Karpas-422 (cell line): ENCODE data around the gene CDK6. TPM values are rescaled to one million over a fixed set of nuclear protein-coding genes. Genes with fewer than 3 reads are reported as not detected.

Experiments used
- DNase-seq: peaks from one replicate; pipeline ENCODE4 v3.0.0-alpha.2; 2015
- H2AFZ ChIP-seq: fragments of 200-600 bp; sonication (generic); 2 replicates; pipeline ENCODE4 v1.6.1; 2014; ENCODE audit warnings: antibody characterized with exemption, low read length, mixed read lengths
- H3K27ac ChIP-seq: fragments of 200-600 bp; sonication (generic); 2 replicates; pipeline ENCODE4 v1.5.1; 2014; ENCODE audit warnings: mild to moderate bottlenecking, low read length, moderate library complexity
- H3K27me3 ChIP-seq: fragments of 200-600 bp; sonication (generic); 2 replicates; pipeline ENCODE4 v1.6.1; 2014; ENCODE audit warnings: low read length, mixed read lengths
- H3K36me3 ChIP-seq: fragments of 200-600 bp; sonication (generic); 2 replicates; pipeline ENCODE4 v1.6.1; 2014; ENCODE audit warnings: low read length, mixed read lengths; ENCODE audit not compliant: insufficient read depth
- H3K4me1 ChIP-seq: fragments of 200-600 bp; sonication (generic); 2 replicates; pipeline ENCODE4 v1.6.1; 2014; ENCODE audit warnings: mild to moderate bottlenecking, low read length, mixed read lengths
- H3K4me2 ChIP-seq: fragments of 200-600 bp; sonication (generic); 2 replicates; pipeline ENCODE4 v1.6.1; 2014; ENCODE audit warnings: low read length, low read depth, mild to moderate bottlenecking; ENCODE audit not compliant: poor library complexity, severe bottlenecking
- H3K4me3 ChIP-seq: fragments of 200-600 bp; sonication (generic); 2 replicates; pipeline ENCODE4 v1.5.1; 2014; ENCODE audit warnings: mild to moderate bottlenecking, antibody characterized with exemption, low read length, mixed read lengths
- H3K79me2 ChIP-seq: fragments of 200-600 bp; sonication (generic); 2 replicates; pipeline ENCODE4 v1.6.1; 2014; ENCODE audit warnings: mild to moderate bottlenecking, low read length, mixed read lengths
- H3K9ac ChIP-seq: fragments of 200-600 bp; sonication (generic); 2 replicates; pipeline ENCODE4 v1.6.0; 2014; ENCODE audit warnings: low read length
- H3K9me2 ChIP-seq: fragments of 200-600 bp; sonication (generic), shearing (Covaris generic); replicated peaks from 2 replicates; pipeline ENCODE4 v1.6.0; 2014; ENCODE audit warnings: mild to moderate bottlenecking, low read length, moderate library complexity; ENCODE audit not compliant: insufficient read depth
- H3K9me3 ChIP-seq: fragments of 300-700, 200-600 bp; sonication (generic); 2 replicates; pipeline ENCODE4 v1.6.1; 2014; ENCODE audit warnings: low read length, mixed read lengths
- H4K20me1 ChIP-seq: fragments of 200-600 bp; sonication (generic); 2 replicates; pipeline ENCODE4 v1.6.1; 2014; ENCODE audit warnings: mild to moderate bottlenecking, antibody characterized with exemption, low read length, low read depth; ENCODE audit not compliant: insufficient read depth
- total RNA-seq: library from RNA; depleted of rRNA; stranded (reverse); fragments of >200 nt; shearing (Covaris generic); gene quantifications from 2 replicates; pipeline ENCODE4 v1.2.3, GENCODE V29; 2014; ENCODE audit warnings: low replicate concordance

The CDK6 gene
- total RNA-seq, 1 experiment from 2014 or later, result 65.1 TPM

- Histone ChIP-seq H3K27me3 (no peaks in the 10 kb centered on the region), H3K9ac (no peak overlapping the region), H3K9me2 (no peaks in the 10 kb centered on the region), H3K4me3 (no peak overlapping the region), H3K79me2 (peaks cover 74% of the 10 kb centered on the region), H3K36me3 (peaks cover 5% of the 10 kb centered on the region; the same call in 1 of the 2 replicates), H4K20me1 (no peaks in the 10 kb centered on the region), H3K4me1 (peaks cover 4% of the 10 kb centered on the region; the same call in 1 of the 2 replicates), H2AFZ (no peak overlapping the region), H3K4me2 (no peak overlapping the region), H3K27ac (no peak overlapping the region), H3K9me3 (no peaks in the 10 kb centered on the region)
- DNase-seq, result no peak
These were observed 57.4 kb downstream of the CDK6 start for GRCh38 chr7:92778972-92779371.

GRCh38 chr7:92777993-92778392 lies 58.4 kb downstream of the CDK6 start:
- Histone ChIP-seq H3K27ac (no peak overlapping the region), H3K36me3 (peaks cover 5% of the 10 kb centered on the region; the same call in 1 of the 2 replicates), H3K9me3 (no peaks in the 10 kb centered on the region), H2AFZ (no peak overlapping the region), H3K79me2 (peaks cover 71% of the 10 kb centered on the region), H4K20me1 (no peaks in the 10 kb centered on the region), H3K27me3 (no peaks in the 10 kb centered on the region), H3K4me3 (no peak overlapping the region), H3K4me2 (no peak overlapping the region), H3K4me1 (peaks cover 4% of the 10 kb centered on the region; the same call in 1 of the 2 replicates), H3K9ac (no peak overlapping the region), H3K9me2 (no peaks in the 10 kb centered on the region)
- no peak for DNase-seq

GRCh38 chr7:92773808-92774207 lies 62.6 kb downstream of the CDK6 start:
- Histone ChIP-seq H3K9me3 (no peaks in the 10 kb centered on the region), H3K9ac (no peak overlapping the region), H3K27ac (no peak overlapping the region), H2AFZ (no peak overlapping the region), H3K4me3 (no peak overlapping the region), H4K20me1 (no peaks in the 10 kb centered on the region), H3K27me3 (no peaks in the 10 kb centered on the region), H3K36me3 (peaks cover 5% of the 10 kb centered on the region; the same call in 1 of the 2 replicates), H3K4me1 (peaks cover 5% of the 10 kb centered on the region), H3K4me2 (no peak overlapping the region), H3K9me2 (no peaks in the 10 kb centered on the region), H3K79me2 (peaks cover 59% of the 10 kb centered on the region)
- no peak for DNase-seq

GRCh38 chr7:92769844-92770243 lies 66.5 kb downstream of the CDK6 start:
- Histone ChIP-seq H3K4me3 (no peak overlapping the region), H3K9ac (no peak overlapping the region), H3K4me1 (peaks cover 8% of the 10 kb centered on the region), H3K36me3 (no peaks in the 10 kb centered on the region), H3K4me2 (no peak overlapping the region), H2AFZ (no peak overlapping the region), H3K9me2 (no peaks in the 10 kb centered on the region), H3K27ac (no peak overlapping the region), H3K27me3 (no peaks in the 10 kb centered on the region), H3K9me3 (no peaks in the 10 kb centered on the region), H4K20me1 (no peaks in the 10 kb centered on the region), H3K79me2 (peaks cover 79% of the 10 kb centered on the region)
- no peak for DNase-seq

GRCh38 chr7:92769394-92769699 lies 67.0 kb downstream of the CDK6 start:
- no peaks in the 10 kb centered on the region for H3K9me3 ChIP-seq
- H3K4me3 ChIP-seq, result no peak overlapping the region
- H4K20me1 ChIP-seq, result no peaks in the 10 kb centered on the region
- H3K9ac ChIP-seq, result no peak overlapping the region
- H3K27me3 ChIP-seq, result no peaks in the 10 kb centered on the region
- H3K36me3 ChIP-seq, result no peaks in the 10 kb centered on the region
- no peaks in the 10 kb centered on the region for H3K9me2 ChIP-seq
- peaks cover 8% of the 10 kb centered on the region for H3K4me1 ChIP-seq
- H3K27ac ChIP-seq, result no peak overlapping the region
- no peak for DNase-seq
- no peak overlapping the region for H3K4me2 ChIP-seq
- H2AFZ ChIP-seq, result no peak overlapping the region
- peaks cover 78% of the 10 kb centered on the region for H3K79me2 ChIP-seq

GRCh38 chr7:92768501-92769393 lies 67.6 kb downstream of the CDK6 start:
- Histone ChIP-seq H3K4me3 (no peak overlapping the region), H3K27ac (no peak overlapping the region), H3K9me2 (no peaks in the 10 kb centered on the region), H3K9me3 (no peaks in the 10 kb centered on the region), H3K4me2 (no peak overlapping the region), H3K79me2 (peaks cover 79% of the 10 kb centered on the region), H4K20me1 (no peaks in the 10 kb centered on the region), H3K4me1 (peaks cover 8% of the 10 kb centered on the region), H3K36me3 (no peaks in the 10 kb centered on the region), H2AFZ (no peak overlapping the region), H3K27me3 (no peaks in the 10 kb centered on the region), H3K9ac (no peak overlapping the region)
- DNase-seq, result no peak

GRCh38 chr7:92767437-92767836 lies 68.9 kb downstream of the CDK6 start:
- H3K9ac ChIP-seq, result no peak overlapping the region
- H3K4me3 ChIP-seq, result no peak overlapping the region
- no peak overlapping the region for H3K4me2 ChIP-seq
- H3K36me3 ChIP-seq, result no peaks in the 10 kb centered on the region
- no peaks in the 10 kb centered on the region for H3K27me3 ChIP-seq
- H3K4me1 ChIP-seq, result peaks cover 8% of the 10 kb centered on the region
- H3K27ac ChIP-seq, result no peak overlapping the region
- no peaks in the 10 kb centered on the region for H3K9me2 ChIP-seq
- H4K20me1 ChIP-seq, result no peaks in the 10 kb centered on the region
- no peak overlapping the region for H2AFZ ChIP-seq
- no peak for DNase-seq
- H3K9me3 ChIP-seq, result no peaks in the 10 kb centered on the region
- H3K79me2 ChIP-seq, result peaks cover 80% of the 10 kb centered on the region

- peaks cover 81% of the 10 kb centered on the region for H3K79me2 ChIP-seq
- H3K9me2 ChIP-seq, result no peaks in the 10 kb centered on the region
- no peak overlapping the region for H3K9ac ChIP-seq
- no peaks in the 10 kb centered on the region for H4K20me1 ChIP-seq
- H3K4me2 ChIP-seq, result no peak overlapping the region
- peaks cover 8% of the 10 kb centered on the region for H3K4me1 ChIP-seq
- H3K27me3 ChIP-seq, result no peaks in the 10 kb centered on the region
- no peak overlapping the region for H3K27ac ChIP-seq
- no peaks in the 10 kb centered on the region for H3K9me3 ChIP-seq
- no peak overlapping the region for H3K4me3 ChIP-seq
- no peaks in the 10 kb centered on the region for H3K36me3 ChIP-seq
- DNase-seq, result no peak
- no peak overlapping the region for H2AFZ ChIP-seq
These were observed 69.8 kb downstream of the CDK6 start for GRCh38 chr7:92766461-92767003.
